Loucy (cell line): ENCODE data around the gene CNTN5.

ENCODE experiments used
- EZH2phosphoT487 ChIP-seq: fragments of 200-600 bp; IDR thresholded peaks from 2 replicates; pipeline ENCODE4 v1.6.1; 2018; ENCODE audit warnings: antibody characterized with exemption, mild to moderate bottlenecking, moderate library complexity, borderline replicate concordance
- TF ChIP-seq, protein P1 (sequence below): fragments of 200-600 bp; sonication (generic); conservative IDR thresholded peaks from 2 replicates; pipeline ENCODE4 v1.5.1; 2014; ENCODE audit warnings: mild to moderate bottlenecking, antibody characterized with exemption, low read length

DNA sequence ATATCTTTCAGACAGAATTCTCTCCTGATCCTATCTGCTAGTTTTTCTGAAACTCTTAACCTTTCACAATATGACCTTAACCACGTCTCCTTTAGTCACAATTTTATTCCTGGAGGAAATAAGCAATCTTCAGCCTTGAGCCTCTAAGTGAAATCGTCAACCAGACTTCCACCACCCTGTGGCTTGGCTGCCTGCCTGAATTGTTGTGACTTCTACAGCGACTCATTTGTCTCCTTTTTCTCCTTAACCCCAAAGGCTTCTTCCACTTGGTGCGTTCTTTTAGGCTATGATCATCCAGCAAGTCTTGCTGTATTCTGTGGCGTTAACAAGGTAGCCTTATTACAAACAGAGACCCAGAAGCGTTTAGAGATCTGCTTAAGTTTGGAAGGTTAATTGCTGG, 1131.2 kb downstream of the CNTN5 start:
- TF ChIP-seq EZH2phosphoT487, result no peak
- TF ChIP-seq, protein P1, sequence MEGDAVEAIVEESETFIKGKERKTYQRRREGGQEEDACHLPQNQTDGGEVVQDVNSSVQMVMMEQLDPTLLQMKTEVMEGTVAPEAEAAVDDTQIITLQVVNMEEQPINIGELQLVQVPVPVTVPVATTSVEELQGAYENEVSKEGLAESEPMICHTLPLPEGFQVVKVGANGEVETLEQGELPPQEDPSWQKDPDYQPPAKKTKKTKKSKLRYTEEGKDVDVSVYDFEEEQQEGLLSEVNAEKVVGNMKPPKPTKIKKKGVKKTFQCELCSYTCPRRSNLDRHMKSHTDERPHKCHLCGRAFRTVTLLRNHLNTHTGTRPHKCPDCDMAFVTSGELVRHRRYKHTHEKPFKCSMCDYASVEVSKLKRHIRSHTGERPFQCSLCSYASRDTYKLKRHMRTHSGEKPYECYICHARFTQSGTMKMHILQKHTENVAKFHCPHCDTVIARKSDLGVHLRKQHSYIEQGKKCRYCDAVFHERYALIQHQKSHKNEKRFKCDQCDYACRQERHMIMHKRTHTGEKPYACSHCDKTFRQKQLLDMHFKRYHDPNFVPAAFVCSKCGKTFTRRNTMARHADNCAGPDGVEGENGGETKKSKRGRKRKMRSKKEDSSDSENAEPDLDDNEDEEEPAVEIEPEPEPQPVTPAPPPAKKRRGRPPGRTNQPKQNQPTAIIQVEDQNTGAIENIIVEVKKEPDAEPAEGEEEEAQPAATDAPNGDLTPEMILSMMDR, result no peak
